ENCODE measurements around the gene PTTG1IP2. TPM values are rescaled to one million over a fixed set of nuclear protein-coding genes. Genes with fewer than 3 reads are reported as not detected.

PTTG1IP2 gene
- total and polyA plus RNA-seq, 4 donors = 2.0 TPM; not detected in 3

DNA sequence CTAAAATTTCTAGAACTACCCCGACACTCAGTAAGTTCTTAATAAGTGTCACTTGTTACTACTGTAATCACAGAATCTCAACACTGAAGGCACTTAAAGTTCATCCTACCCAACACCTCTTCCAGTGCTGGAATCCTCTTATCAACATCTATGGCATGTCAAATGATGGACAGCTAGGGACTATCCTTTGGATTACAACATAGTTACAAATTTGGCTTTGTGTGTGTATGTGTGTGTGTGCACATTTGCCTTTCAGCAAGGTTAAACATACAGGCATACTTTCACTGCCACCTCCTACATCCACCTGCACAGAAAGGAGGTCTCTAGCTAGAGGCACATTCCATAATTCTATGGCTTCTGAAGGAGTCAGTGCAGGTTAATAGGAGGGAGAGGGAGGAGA lies 25.8 kb downstream of the PTTG1IP2 start:
- H3K4me3 ChIP-seq (ENCODE audit: low read depth in 1 of 3, low read length in 3 of 3) = no peak overlapping the region
- no peaks in the 10 kb centered on the region for H3K27me3 ChIP-seq (ENCODE audit: control insufficient read depth in 4 of 4, insufficient read depth in 4 of 4, low read length in 3 of 4)
- H3K4me1 ChIP-seq (ENCODE audit: control insufficient read depth in 4 of 4, insufficient read depth in 4 of 4, low read length in 3 of 4) = no peaks in the 10 kb centered on the region
- TF ChIP-seq YY1 (IDR thresholded peaks at IDR 0.05) (no peak), HNF4A (conservative IDR thresholded peaks at IDR 0.05) (no peak), RXRA (IDR thresholded peaks at IDR 0.05) (no peak), NR2F2 (IDR thresholded peaks at IDR 0.05) (no peak), FOXA2 (IDR thresholded peaks at IDR 0.05) (no peak), JUND (IDR thresholded peaks at IDR 0.05) (no peak), HNF4G (IDR thresholded peaks at IDR 0.05) (no peak), RAD21 (IDR thresholded peaks at IDR 0.05) (no peak), TAF1 (conservative IDR thresholded peaks at IDR 0.05) (no peak), EGR1 (IDR thresholded peaks at IDR 0.05; ENCODE audit: low read depth in 2 of 2) (no peak), GABPA (IDR thresholded peaks at IDR 0.05 in 1 of 2, conservative IDR thresholded peaks at IDR 0.05 in 1 of 2) (no peak), FOXA1 (IDR thresholded peaks at IDR 0.05) (no peak), SP1 (IDR thresholded peaks at IDR 0.05) (no peak)
- TF ChIP-seq, protein P1, sequence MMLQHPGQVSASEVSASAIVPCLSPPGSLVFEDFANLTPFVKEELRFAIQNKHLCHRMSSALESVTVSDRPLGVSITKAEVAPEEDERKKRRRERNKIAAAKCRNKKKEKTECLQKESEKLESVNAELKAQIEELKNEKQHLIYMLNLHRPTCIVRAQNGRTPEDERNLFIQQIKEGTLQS (IDR thresholded peaks at IDR 0.05) = no peak
- TF ChIP-seq, protein P2, sequence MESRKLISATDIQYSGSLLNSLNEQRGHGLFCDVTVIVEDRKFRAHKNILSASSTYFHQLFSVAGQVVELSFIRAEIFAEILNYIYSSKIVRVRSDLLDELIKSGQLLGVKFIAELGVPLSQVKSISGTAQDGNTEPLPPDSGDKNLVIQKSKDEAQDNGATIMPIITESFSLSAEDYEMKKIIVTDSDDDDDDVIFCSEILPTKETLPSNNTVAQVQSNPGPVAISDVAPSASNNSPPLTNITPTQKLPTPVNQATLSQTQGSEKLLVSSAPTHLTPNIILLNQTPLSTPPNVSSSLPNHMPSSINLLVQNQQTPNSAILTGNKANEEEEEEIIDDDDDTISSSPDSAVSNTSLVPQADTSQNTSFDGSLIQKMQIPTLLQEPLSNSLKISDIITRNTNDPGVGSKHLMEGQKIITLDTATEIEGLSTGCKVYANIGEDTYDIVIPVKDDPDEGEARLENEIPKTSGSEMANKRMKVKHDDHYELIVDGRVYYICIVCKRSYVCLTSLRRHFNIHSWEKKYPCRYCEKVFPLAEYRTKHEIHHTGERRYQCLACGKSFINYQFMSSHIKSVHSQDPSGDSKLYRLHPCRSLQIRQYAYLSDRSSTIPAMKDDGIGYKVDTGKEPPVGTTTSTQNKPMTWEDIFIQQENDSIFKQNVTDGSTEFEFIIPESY (IDR thresholded peaks at IDR 0.05) = no peak
- TF ChIP-seq, protein P3, sequence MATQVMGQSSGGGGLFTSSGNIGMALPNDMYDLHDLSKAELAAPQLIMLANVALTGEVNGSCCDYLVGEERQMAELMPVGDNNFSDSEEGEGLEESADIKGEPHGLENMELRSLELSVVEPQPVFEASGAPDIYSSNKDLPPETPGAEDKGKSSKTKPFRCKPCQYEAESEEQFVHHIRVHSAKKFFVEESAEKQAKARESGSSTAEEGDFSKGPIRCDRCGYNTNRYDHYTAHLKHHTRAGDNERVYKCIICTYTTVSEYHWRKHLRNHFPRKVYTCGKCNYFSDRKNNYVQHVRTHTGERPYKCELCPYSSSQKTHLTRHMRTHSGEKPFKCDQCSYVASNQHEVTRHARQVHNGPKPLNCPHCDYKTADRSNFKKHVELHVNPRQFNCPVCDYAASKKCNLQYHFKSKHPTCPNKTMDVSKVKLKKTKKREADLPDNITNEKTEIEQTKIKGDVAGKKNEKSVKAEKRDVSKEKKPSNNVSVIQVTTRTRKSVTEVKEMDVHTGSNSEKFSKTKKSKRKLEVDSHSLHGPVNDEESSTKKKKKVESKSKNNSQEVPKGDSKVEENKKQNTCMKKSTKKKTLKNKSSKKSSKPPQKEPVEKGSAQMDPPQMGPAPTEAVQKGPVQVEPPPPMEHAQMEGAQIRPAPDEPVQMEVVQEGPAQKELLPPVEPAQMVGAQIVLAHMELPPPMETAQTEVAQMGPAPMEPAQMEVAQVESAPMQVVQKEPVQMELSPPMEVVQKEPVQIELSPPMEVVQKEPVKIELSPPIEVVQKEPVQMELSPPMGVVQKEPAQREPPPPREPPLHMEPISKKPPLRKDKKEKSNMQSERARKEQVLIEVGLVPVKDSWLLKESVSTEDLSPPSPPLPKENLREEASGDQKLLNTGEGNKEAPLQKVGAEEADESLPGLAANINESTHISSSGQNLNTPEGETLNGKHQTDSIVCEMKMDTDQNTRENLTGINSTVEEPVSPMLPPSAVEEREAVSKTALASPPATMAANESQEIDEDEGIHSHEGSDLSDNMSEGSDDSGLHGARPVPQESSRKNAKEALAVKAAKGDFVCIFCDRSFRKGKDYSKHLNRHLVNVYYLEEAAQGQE (IDR thresholded peaks at IDR 0.05) = no peak
- TF ChIP-seq, protein P4, sequence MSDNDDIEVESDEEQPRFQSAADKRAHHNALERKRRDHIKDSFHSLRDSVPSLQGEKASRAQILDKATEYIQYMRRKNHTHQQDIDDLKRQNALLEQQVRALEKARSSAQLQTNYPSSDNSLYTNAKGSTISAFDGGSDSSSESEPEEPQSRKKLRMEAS (IDR thresholded peaks at IDR 0.05) = no peak
- TF ChIP-seq, protein P5, sequence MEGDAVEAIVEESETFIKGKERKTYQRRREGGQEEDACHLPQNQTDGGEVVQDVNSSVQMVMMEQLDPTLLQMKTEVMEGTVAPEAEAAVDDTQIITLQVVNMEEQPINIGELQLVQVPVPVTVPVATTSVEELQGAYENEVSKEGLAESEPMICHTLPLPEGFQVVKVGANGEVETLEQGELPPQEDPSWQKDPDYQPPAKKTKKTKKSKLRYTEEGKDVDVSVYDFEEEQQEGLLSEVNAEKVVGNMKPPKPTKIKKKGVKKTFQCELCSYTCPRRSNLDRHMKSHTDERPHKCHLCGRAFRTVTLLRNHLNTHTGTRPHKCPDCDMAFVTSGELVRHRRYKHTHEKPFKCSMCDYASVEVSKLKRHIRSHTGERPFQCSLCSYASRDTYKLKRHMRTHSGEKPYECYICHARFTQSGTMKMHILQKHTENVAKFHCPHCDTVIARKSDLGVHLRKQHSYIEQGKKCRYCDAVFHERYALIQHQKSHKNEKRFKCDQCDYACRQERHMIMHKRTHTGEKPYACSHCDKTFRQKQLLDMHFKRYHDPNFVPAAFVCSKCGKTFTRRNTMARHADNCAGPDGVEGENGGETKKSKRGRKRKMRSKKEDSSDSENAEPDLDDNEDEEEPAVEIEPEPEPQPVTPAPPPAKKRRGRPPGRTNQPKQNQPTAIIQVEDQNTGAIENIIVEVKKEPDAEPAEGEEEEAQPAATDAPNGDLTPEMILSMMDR (IDR thresholded peaks at IDR 0.05; ENCODE audit: low read depth, low read length, missing input control) = no peak
- no peak overlapping the region for H3K9ac ChIP-seq (ENCODE audit: low read depth in 1 of 2, low read length in 2 of 2)
- H3K27ac ChIP-seq (ENCODE audit: low read depth in 1 of 2, low read length in 2 of 2) = no peak overlapping the region
- DNase-seq (ENCODE audit: low spot score) = no peak
- no peaks in the 10 kb centered on the region for H3K9me3 ChIP-seq (ENCODE audit: control insufficient read depth in 4 of 4, low read length in 3 of 4)
- WGBS = 98% methylated on average over 1 of the region's 1 CpG
- no peaks in the 10 kb centered on the region for H3K36me3 ChIP-seq (ENCODE audit: control insufficient read depth in 4 of 4, insufficient read depth in 3 of 4, low read depth in 1 of 4, low read length in 3 of 4)
